ENCODE data around the gene SLCO4A1.

SLCO4A1 gene

GRCh38 chr20:62642051-62642665 lies at the start of gene SLCO4A1:
SLCO4A1 (plus strand) TSS chr20:62642503; CDS start chr20:62656455, 13,952 bp downstream.
- DNase-seq (ENCODE audit: low read depth) = peak; percentile 91

- no peak for DNase-seq (ENCODE audit: low read depth)
Observed at GRCh38 chr20:62592506-62593177, 49.7 kb upstream of the SLCO4A1 start.

- DNase-seq (ENCODE audit: low read depth) = no peak
Observed at GRCh38 chr20:62593616-62594015, 48.7 kb upstream of the SLCO4A1 start.

- no peak for DNase-seq (ENCODE audit: low read depth)
Observed at GRCh38 chr20:62595069-62595468, 47.2 kb upstream of the SLCO4A1 start.

GRCh38 chr20:62595491-62595890 lies 46.8 kb upstream of the SLCO4A1 start:
- DNase-seq (ENCODE audit: low read depth) = no peak

- no peak for DNase-seq (ENCODE audit: low read depth)
Observed at GRCh38 chr20:62596486-62596885, 45.8 kb upstream of the SLCO4A1 start.

GRCh38 chr20:62596921-62597320 lies 45.4 kb upstream of the SLCO4A1 start:
- DNase-seq (ENCODE audit: low read depth) = no peak

- DNase-seq (ENCODE audit: low read depth) = no peak
Observed at GRCh38 chr20:62597416-62598115, 44.7 kb upstream of the SLCO4A1 start.

- DNase-seq (ENCODE audit: low read depth) = no peak
Observed at GRCh38 chr20:62598761-62599194, 43.5 kb upstream of the SLCO4A1 start.

GRCh38 chr20:62599216-62600110 lies 42.8 kb upstream of the SLCO4A1 start:
- DNase-seq (ENCODE audit: low read depth) = no peak

GRCh38 chr20:62601172-62601571 lies 41.1 kb upstream of the SLCO4A1 start:
- no peak for DNase-seq (ENCODE audit: low read depth)

GRCh38 chr20:62601714-62602113 lies 40.6 kb upstream of the SLCO4A1 start:
- no peak for DNase-seq (ENCODE audit: low read depth)

GRCh38 chr20:62602550-62602949 lies 39.8 kb upstream of the SLCO4A1 start:
- DNase-seq (ENCODE audit: low read depth) = no peak

GRCh38 chr20:62603021-62603906 lies 39.0 kb upstream of the SLCO4A1 start:
- peak; percentile 46 for DNase-seq (ENCODE audit: low read depth)

- no peak for DNase-seq (ENCODE audit: low read depth)
Observed at GRCh38 chr20:62603907-62604785, 38.2 kb upstream of the SLCO4A1 start.

- DNase-seq (ENCODE audit: low read depth) = no peak
Observed at GRCh38 chr20:62604796-62605195, 37.5 kb upstream of the SLCO4A1 start.

- DNase-seq (ENCODE audit: low read depth) = no peak
Observed at GRCh38 chr20:62605236-62605943, 36.9 kb upstream of the SLCO4A1 start.

- no peak for DNase-seq (ENCODE audit: low read depth)
Observed at GRCh38 chr20:62606016-62606415, 36.3 kb upstream of the SLCO4A1 start.

GRCh38 chr20:62606551-62607201 lies 35.6 kb upstream of the SLCO4A1 start:
- DNase-seq (ENCODE audit: low read depth) = no peak
